HUES48 (cell line): ENCODE measurements around the gene CIRBP.
"Not testable (repeated sequence)": the region's sequence is repeated elsewhere in the genome, so short reads cannot be mapped to it uniquely, and the experiment has no call there.

Source experiments
- H3K27ac ChIP-seq: one replicate; pipeline ENCODE4 v1.7.0; 2013; ENCODE audit warnings: low read depth, low read length, inconsistent platforms
- H3K27me3 ChIP-seq: 2 replicates; pipeline ENCODE4 v1.6.1; 2013; ENCODE audit warnings: mild to moderate bottlenecking, low read length; ENCODE audit not compliant: control insufficient read depth, insufficient read depth
- H3K36me3 ChIP-seq: 2 replicates; pipeline ENCODE4 v1.6.1; 2013; ENCODE audit warnings: low read length; ENCODE audit not compliant: control insufficient read depth, insufficient read depth
- H3K4me1 ChIP-seq: 2 replicates; pipeline ENCODE4 v1.6.1; 2013; ENCODE audit warnings: mild to moderate bottlenecking, low read length; ENCODE audit not compliant: control insufficient read depth, insufficient read depth
- H3K4me3 ChIP-seq: 2 replicates; pipeline ENCODE4 v1.5.1; 2013; ENCODE audit warnings: mild to moderate bottlenecking, low read depth, low read length
- H3K9ac ChIP-seq: 2 replicates; pipeline ENCODE4 v1.6.1; 2013; ENCODE audit warnings: mild to moderate bottlenecking, low read depth, low read length, moderate library complexity
- H3K9me3 ChIP-seq: 2 replicates; pipeline ENCODE4 v1.6.1; 2013; ENCODE audit warnings: low read length; ENCODE audit not compliant: control insufficient read depth, insufficient read depth

CIRBP gene

DNA sequence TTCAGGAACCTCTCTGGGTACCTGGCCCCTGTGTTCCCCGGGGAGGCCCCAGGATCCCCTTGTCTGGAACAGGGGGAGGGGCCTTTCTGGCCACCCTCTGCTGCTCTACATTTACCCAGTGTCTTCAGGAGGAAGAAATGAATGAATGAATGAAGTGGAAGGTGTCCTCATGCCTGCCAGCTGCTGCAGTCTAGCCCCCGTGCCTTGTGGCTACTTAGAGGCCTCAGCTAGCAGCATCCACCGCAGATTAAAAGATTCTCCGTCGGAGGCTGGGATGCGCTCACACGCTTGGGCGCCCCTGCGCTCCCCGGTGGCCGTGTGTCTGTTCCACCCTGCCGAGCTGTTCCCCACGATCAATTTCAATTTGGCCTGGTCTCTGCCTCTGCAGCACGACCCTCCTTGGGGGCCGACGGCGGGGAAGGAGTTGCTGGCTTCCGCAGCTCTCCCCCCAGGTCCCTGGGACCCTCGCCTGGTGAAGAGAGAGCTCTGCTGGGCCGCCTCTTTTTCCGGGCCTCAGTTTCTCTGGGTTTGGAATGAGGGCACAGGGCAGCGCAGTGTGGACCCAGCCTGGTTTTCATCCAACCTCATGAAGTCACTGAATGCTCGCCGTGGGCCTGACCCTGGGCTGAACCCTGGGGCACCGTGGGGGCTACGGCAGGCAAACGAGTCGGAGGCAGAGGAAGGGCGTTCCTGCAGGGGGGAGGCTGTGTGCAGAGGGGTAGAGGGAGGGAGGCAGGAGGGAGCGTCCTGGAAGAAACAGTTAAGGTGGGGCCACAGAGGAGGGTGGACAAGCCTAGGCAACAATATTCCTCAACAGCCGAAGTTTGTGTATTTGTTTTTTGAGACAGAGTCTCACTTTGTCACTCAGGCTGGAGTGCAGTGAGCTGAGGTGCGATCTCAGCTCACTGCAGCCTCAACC lies 44.8 kb downstream of the CIRBP start:
- Histone ChIP-seq H3K36me3 (no peaks in the 10 kb centered on the region), H3K27me3 (peaks cover 9% of the 10 kb centered on the region), H3K4me3 (no peak overlapping the region), H3K9ac (no peak overlapping the region), H3K4me1 (no peaks in the 10 kb centered on the region), H3K27ac (peak overlapping the region; percentile 14), H3K9me3 (no peaks in the 10 kb centered on the region)

DNA sequence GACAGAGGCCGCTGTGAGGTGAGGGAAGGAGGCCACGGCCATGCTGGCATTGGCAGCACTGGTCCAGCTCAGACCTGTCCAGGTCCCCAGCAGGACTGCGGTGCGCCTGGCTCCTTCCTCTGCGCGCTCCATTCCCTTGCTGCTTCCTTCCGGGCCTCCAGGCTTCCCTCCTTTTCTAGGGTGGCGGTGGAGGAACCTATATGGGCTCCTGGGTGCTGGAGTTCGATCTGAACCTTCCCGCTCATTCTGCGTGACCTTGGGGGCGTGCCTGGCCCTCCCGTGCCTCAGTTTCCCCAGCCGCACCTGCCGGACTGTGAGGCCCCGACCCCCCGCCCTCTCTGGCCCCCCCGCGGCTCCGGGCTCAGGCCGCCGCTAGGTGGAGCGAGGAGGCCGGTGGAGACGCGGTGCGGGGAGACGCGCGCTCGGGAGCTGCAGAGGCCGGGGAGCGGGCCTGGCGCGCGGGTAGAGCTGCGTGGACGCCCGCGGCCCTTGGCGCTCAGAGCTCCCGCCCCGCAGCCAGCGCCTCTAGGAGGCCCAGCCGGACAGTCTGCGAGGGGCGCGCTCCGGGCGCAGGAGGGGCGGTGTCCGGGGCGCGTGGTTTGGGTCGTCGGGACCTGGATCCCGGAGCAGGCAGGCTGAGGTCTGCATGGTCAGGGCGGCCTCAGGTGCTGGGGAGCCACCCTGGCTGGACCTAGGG lies 46.5 kb downstream of the CIRBP start:
- H3K36me3 ChIP-seq: no peaks in the 10 kb centered on the region
- H3K9me3 ChIP-seq: no peaks in the 10 kb centered on the region
- H3K9ac ChIP-seq: no peak overlapping the region
- H3K27me3 ChIP-seq: peaks cover 9% of the 10 kb centered on the region
- no peaks in the 10 kb centered on the region for H3K4me1 ChIP-seq
- no peak overlapping the region for H3K27ac ChIP-seq
- peak overlapping the region; percentile 56; the same call in 1 of the 2 replicates for H3K4me3 ChIP-seq

GRCh38 chr19:1316466-1316865 lies 47.3 kb downstream of the CIRBP start:
- H3K36me3 ChIP-seq: no peaks in the 10 kb centered on the region
- no peak overlapping the region for H3K9ac ChIP-seq
- no peaks in the 10 kb centered on the region for H3K4me1 ChIP-seq
- H3K27ac ChIP-seq: no peak overlapping the region
- H3K9me3 ChIP-seq: no peaks in the 10 kb centered on the region
- H3K27me3 ChIP-seq: peaks cover 9% of the 10 kb centered on the region
- no peak overlapping the region for H3K4me3 ChIP-seq

- no peak overlapping the region for H3K9ac ChIP-seq
- H3K27ac ChIP-seq: no peak overlapping the region
- H3K9me3 ChIP-seq: no peaks in the 10 kb centered on the region
- H3K4me3 ChIP-seq: no peak overlapping the region
- H3K36me3 ChIP-seq: no peaks in the 10 kb centered on the region
- no peaks in the 10 kb centered on the region for H3K4me1 ChIP-seq
- peaks cover 9% of the 10 kb centered on the region for H3K27me3 ChIP-seq
Observed at GRCh38 chr19:1317274-1318003, 48.3 kb downstream of the CIRBP start.

GRCh38 chr19:1318678-1319471 lies 49.7 kb downstream of the CIRBP start:
- Histone ChIP-seq H3K27me3 (peaks cover 9% of the 10 kb centered on the region), H3K9ac (no peak overlapping the region), H3K36me3 (no peaks in the 10 kb centered on the region), H3K4me1 (no peaks in the 10 kb centered on the region), H3K9me3 (no peaks in the 10 kb centered on the region), H3K27ac (no peak overlapping the region), H3K4me3 (no peak overlapping the region)

- H3K4me1 ChIP-seq, H3K27me3 ChIP-seq, H3K36me3 ChIP-seq, H3K27ac ChIP-seq, H3K4me3 ChIP-seq, H3K9ac ChIP-seq, H3K9me3 ChIP-seq: not testable (repeated sequence)
Observed at GRCh38 chr19:1320282-1320650, 51.1 kb downstream of the CIRBP start.

DNA sequence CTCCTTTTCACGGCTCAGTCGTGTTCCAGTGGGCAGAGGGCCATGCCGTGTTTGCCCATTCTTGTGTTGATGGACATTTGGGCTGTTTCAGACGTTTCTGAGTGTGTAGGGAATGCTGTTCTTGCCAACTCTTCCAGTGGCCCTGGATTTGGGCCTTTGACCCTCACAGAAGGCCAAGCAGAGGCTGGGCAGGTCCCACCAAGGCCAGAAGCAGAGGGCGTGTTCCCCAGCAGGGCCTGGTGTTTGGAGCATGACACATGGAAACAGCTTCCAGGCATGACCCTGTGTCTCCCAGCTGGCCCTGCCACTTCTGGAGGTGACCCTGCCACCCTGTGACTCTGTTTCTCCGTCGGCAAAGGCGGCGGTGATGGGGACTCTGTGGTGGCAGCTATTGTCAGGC lies 52.4 kb downstream of the CIRBP start:
- Histone ChIP-seq H3K9ac (no peak overlapping the region), H3K4me3 (no peak overlapping the region), H3K9me3 (no peaks in the 10 kb centered on the region), H3K27ac (no peak overlapping the region), H3K4me1 (no peaks in the 10 kb centered on the region), H3K36me3 (no peaks in the 10 kb centered on the region), H3K27me3 (peaks cover 1% of the 10 kb centered on the region; the same call in 1 of the 2 replicates)

- Histone ChIP-seq H3K9ac (no peak overlapping the region), H3K36me3 (no peaks in the 10 kb centered on the region), H3K4me3 (no peak overlapping the region), H3K27me3 (no peaks in the 10 kb centered on the region), H3K27ac (no peak overlapping the region), H3K9me3 (no peaks in the 10 kb centered on the region), H3K4me1 (no peaks in the 10 kb centered on the region)
Observed at GRCh38 chr19:1322198-1322981, 53.3 kb downstream of the CIRBP start.

- Histone ChIP-seq H3K9me3 (no peaks in the 10 kb centered on the region), H3K4me3 (peak overlapping the region; percentile 57; the same call in 1 of the 2 replicates), H3K4me1 (no peaks in the 10 kb centered on the region), H3K9ac (no peak overlapping the region), H3K36me3 (no peaks in the 10 kb centered on the region), H3K27ac (no peak overlapping the region), H3K27me3 (no peaks in the 10 kb centered on the region)
Observed at GRCh38 chr19:1324249-1324805, 55.2 kb downstream of the CIRBP start.
